GM10248 (cell line): ENCODE data around the gene LACRT.

ENCODE experiments used
- CTCF ChIA-PET: fragments of 300-600 bp; sonication (Branson Sonifier 250); formaldehyde crosslinking; extraction: SDS; loops from one replicate; lab custom pipeline; 2021; ENCODE audit warnings: antibody characterized with exemption; lab: Yijun Ruan, JAX
- POLR2A ChIA-PET: fragments of 350-650 bp; sonication (Branson Sonifier 250); formaldehyde crosslinking; extraction: SDS; loops from one replicate; lab custom pipeline; 2020; ENCODE audit warnings: antibody characterized with exemption; lab: Yijun Ruan, JAX
- DNase-seq: peaks from one replicate; pipeline ENCODE4 v3.0.0; 2012; ENCODE audit errors: extremely low spot score
- CTCF ChIP-seq: IDR thresholded peaks from 2 replicates; pipeline ENCODE4 v1.5.1; 2012; ENCODE audit warnings: mild to moderate bottlenecking, low read depth; ENCODE audit errors: extremely low read depth, missing control alignments, control extremely low read depth

LACRT gene

DNA sequence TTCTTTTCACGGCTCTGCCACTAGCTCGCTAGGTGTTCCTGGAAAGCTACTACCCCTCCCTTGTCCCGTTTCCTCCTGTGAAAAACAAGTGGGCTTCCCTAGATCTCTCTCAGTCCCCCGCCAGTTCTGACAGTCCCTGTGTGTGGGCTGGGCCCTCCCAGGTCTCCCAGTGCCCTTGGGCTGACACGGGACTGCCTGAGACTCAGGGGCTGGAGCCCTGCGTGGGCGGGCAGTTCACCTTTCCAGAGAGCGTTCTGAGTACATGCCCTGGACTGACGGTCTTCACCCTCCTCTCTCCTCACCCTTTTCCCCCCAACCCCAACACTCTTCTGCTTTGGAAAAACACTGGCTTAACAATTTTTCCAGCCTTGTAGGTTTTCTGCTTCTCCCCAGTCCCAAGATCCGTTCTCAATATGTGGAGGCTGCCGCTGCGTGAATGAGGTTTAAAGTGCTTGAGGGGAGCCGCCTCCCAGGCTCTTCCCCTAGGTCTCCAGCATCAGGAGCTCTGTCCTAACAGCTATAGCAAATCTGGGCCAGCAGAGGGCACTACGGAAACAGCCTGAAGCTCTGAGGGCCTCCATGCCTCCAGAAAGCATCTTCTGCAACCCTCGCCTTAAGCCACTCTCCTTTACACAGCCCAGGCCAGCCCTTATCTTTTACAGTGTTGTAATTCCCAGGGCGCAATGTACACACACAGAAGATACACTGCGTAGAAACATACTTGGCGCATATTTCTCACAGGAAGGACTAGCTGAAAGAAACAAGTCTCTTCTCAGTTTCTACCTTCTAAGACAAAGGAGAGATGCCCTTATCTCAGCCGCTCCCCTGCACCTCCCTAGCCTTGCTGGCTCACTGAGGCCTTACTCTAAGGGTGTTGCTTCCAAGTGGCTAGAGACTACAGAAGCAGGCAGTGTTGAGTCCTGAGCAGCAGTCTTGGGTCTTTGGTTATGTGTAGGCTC, 23.9 kb upstream of the LACRT start:
- peak; percentile 77 for TF ChIP-seq CTCF
- DNase-seq = peak; percentile 75
- ChIA-PET CTCF (interaction anchor here (0.6 to 5.8 kb wide), 25 partner anchors 9 to 414 kb away, joined by 3 to 74 read pairs (median 4); partner anchors contain the start of gene DCD), POLR2A (no interaction called here)

- POLR2A ChIA-PET = no interaction called here
- no peak for TF ChIP-seq CTCF
- DNase-seq = no peak
- CTCF ChIA-PET = interaction anchor here (1.2 to 5.8 kb wide), 5 partner anchors 8 to 61 kb away, joined by 3 to 74 read pairs (median 20); partner anchors contain the start of gene DCD
Observed at GRCh38 chr12:54657105-54657607, 22.5 kb upstream of the LACRT start.

GRCh38 chr12:54654926-54655325, 20.2 kb upstream of the LACRT start:
- no peak for TF ChIP-seq CTCF
- ChIA-PET CTCF (interaction anchor here (1.0 to 5.8 kb wide), 4 partner anchors 12 to 75 kb away, joined by 3 to 74 read pairs (median 4); no protein-coding TSS in a partner anchor), POLR2A (no interaction called here)
- no peak for DNase-seq

- no peak for DNase-seq
- POLR2A ChIA-PET = no interaction called here
- CTCF ChIA-PET = interaction anchor here (1.1 to 1.6 kb wide), 2 partner anchors 10 to 71 kb away, joined by 3 to 5 read pairs; no protein-coding TSS in a partner anchor
- TF ChIP-seq CTCF = no peak
Observed at GRCh38 chr12:54653025-54653424, 18.3 kb upstream of the LACRT start.

- no peak for DNase-seq
- CTCF ChIA-PET = interaction anchor here (4.4 kb wide), 1 partner anchor 8 kb away, joined by 32 read pairs; no protein-coding TSS in a partner anchor
- POLR2A ChIA-PET = no interaction called here
- TF ChIP-seq CTCF = no peak
Observed at GRCh38 chr12:54650889-54651288, 16.2 kb upstream of the LACRT start.

- DNase-seq = no peak
- ChIA-PET CTCF (interaction anchor here (4.4 kb wide), 1 partner anchor 8 kb away, joined by 32 read pairs; no protein-coding TSS in a partner anchor), POLR2A (no interaction called here)
- TF ChIP-seq CTCF = no peak
Observed at GRCh38 chr12:54650409-54650808, 15.7 kb upstream of the LACRT start.
